22Rv1 (cell line): ENCODE measurements around the gene GPR143.

Experiments
- CTCF ChIP-seq: fragments of 450-650 bp; IDR thresholded peaks from 2 replicates; pipeline ENCODE4 v1.5.1; 2017; ENCODE audit warnings: mild to moderate bottlenecking
- ZFX ChIP-seq: fragments of 450-650 bp; IDR thresholded peaks from 2 replicates; pipeline ENCODE4 v1.6.1; 2017; ENCODE audit warnings: antibody characterized with exemption, borderline replicate concordance

GRCh38 chrX:9758021-9758638 lies 7.5 kb downstream of the GPR143 start:
- no peak for TF ChIP-seq CTCF
- no peak for TF ChIP-seq ZFX
